ENCODE data around the gene CPNE1.
A peak's percentile ranks its signal among the peaks of the same experiment; 100 is the strongest.

Gene CPNE1

GRCh38 chr20:35644806-35645205, 19.9 kb downstream of the CPNE1 start:
- peak; percentile 6; the same call in 1 of the 3 replicates for ATAC-seq (ENCODE audit: low read depth)
- Histone ChIP-seq H3K9me3 (ENCODE audit: severe bottlenecking) (no peaks in the 10 kb centered on the region), H3K4me3 (ENCODE audit: severe bottlenecking) (no peak overlapping the region), H3K27me3 (ENCODE audit: insufficient read depth, poor library complexity, severe bottlenecking) (no peaks in the 10 kb centered on the region), H3K27ac (ENCODE audit: poor library complexity, severe bottlenecking) (no peak overlapping the region), H3K4me1 (ENCODE audit: insufficient read depth, poor library complexity, severe bottlenecking) (peaks cover 5% of the 10 kb centered on the region), H3K36me3 (ENCODE audit: low read depth) (peaks cover 48% of the 10 kb centered on the region)
- DNase-seq (ENCODE audit: low spot score) = no peak
- TF ChIP-seq, protein P1, sequence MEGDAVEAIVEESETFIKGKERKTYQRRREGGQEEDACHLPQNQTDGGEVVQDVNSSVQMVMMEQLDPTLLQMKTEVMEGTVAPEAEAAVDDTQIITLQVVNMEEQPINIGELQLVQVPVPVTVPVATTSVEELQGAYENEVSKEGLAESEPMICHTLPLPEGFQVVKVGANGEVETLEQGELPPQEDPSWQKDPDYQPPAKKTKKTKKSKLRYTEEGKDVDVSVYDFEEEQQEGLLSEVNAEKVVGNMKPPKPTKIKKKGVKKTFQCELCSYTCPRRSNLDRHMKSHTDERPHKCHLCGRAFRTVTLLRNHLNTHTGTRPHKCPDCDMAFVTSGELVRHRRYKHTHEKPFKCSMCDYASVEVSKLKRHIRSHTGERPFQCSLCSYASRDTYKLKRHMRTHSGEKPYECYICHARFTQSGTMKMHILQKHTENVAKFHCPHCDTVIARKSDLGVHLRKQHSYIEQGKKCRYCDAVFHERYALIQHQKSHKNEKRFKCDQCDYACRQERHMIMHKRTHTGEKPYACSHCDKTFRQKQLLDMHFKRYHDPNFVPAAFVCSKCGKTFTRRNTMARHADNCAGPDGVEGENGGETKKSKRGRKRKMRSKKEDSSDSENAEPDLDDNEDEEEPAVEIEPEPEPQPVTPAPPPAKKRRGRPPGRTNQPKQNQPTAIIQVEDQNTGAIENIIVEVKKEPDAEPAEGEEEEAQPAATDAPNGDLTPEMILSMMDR (IDR thresholded peaks at IDR 0.05; ENCODE audit: poor library complexity, severe bottlenecking) = no peak

DNA sequence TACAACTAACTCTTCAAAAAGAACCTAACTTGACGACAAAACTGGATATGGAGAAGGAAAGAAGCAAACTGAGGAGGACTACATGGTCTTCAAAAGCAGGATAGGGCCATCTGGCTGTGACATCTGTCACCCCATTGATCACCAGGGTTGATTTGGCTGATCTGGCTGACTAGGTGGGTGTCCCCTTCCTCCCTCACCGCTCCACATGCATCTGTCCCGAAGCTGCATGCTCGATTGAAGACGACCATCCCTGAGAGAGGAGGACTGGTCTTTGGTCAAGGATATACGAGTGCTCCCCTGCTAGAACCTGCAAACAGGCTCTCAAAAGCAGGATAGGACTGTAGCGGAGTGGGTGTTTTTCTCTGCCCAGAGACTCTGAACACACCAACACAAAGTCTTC, 21.7 kb downstream of the CPNE1 start:
- Histone ChIP-seq H3K4me3 (ENCODE audit: severe bottlenecking) (no peak overlapping the region), H3K27ac (ENCODE audit: poor library complexity, severe bottlenecking) (no peak overlapping the region), H3K27me3 (ENCODE audit: insufficient read depth, poor library complexity, severe bottlenecking) (no peaks in the 10 kb centered on the region), H3K36me3 (ENCODE audit: low read depth) (peaks cover 35% of the 10 kb centered on the region), H3K9me3 (ENCODE audit: severe bottlenecking) (no peaks in the 10 kb centered on the region), H3K4me1 (ENCODE audit: insufficient read depth, poor library complexity, severe bottlenecking) (peaks cover 5% of the 10 kb centered on the region)
- ATAC-seq (ENCODE audit: low read depth) (no peak), DNase-seq (ENCODE audit: low spot score) (no peak)
- TF ChIP-seq, protein P1 (IDR thresholded peaks at IDR 0.05; ENCODE audit: poor library complexity, severe bottlenecking) = no peak

DNA sequence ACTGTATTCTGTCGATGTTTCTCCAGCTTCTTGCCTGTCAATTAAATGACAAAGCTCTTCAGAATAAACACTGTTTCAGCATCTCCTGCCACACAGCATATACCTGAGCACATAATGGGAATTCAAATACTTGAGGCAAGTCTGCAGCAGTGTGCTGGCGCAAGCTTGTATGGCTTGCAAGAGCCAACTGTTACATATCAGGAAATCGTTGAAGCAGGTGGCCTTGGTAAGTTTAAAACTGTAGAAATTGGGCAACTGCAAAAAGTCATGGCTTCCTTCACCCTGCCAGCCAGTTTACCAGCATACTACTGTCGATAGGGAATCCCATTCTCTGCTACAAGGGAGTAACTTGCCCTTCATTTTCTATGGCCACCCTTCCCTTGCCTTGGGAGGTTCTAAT, 23.0 kb downstream of the CPNE1 start:
- DNase-seq (ENCODE audit: low spot score) = no peak
- Histone ChIP-seq H3K36me3 (ENCODE audit: low read depth) (peaks cover 40% of the 10 kb centered on the region), H3K4me1 (ENCODE audit: insufficient read depth, poor library complexity, severe bottlenecking) (peaks cover 5% of the 10 kb centered on the region), H3K27me3 (ENCODE audit: insufficient read depth, poor library complexity, severe bottlenecking) (no peaks in the 10 kb centered on the region), H3K27ac (ENCODE audit: poor library complexity, severe bottlenecking) (no peak overlapping the region), H3K4me3 (ENCODE audit: severe bottlenecking) (no peak overlapping the region), H3K9me3 (ENCODE audit: severe bottlenecking) (no peaks in the 10 kb centered on the region)
- TF ChIP-seq, protein P1 (IDR thresholded peaks at IDR 0.05; ENCODE audit: poor library complexity, severe bottlenecking) = no peak
- ATAC-seq (ENCODE audit: low read depth) = no peak

DNA sequence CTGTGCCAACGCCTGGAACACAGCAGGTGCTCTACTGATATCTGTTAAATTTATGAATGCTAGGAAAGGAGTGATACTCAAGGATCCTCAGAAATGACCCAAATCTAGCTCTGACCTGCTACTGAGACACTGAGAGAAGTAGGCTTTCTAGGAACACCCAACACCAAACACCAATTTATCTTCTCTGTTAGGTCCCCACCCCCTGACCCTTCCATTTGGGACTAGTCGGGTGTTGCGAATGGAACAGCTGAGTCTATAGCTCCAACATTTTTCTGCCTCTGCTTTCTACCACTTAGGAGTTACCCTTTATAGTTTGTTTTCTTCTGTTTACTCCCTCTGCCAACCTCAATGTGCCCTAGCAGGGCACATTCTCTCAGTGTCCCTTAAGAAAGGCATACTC, 24.0 kb downstream of the CPNE1 start:
- no peak overlapping the region for H3K27ac ChIP-seq (ENCODE audit: poor library complexity, severe bottlenecking)
- H3K36me3 ChIP-seq (ENCODE audit: low read depth) = peaks cover 45% of the 10 kb centered on the region
- H3K9me3 ChIP-seq (ENCODE audit: severe bottlenecking) = no peaks in the 10 kb centered on the region
- ATAC-seq (ENCODE audit: low read depth) (no peak), DNase-seq (ENCODE audit: low spot score) (no peak)
- TF ChIP-seq, protein P1 (IDR thresholded peaks at IDR 0.05; ENCODE audit: poor library complexity, severe bottlenecking) = no peak
- H3K27me3 ChIP-seq (ENCODE audit: insufficient read depth, poor library complexity, severe bottlenecking) = no peaks in the 10 kb centered on the region
- H3K4me3 ChIP-seq (ENCODE audit: severe bottlenecking) = no peak overlapping the region
- peaks cover 5% of the 10 kb centered on the region for H3K4me1 ChIP-seq (ENCODE audit: insufficient read depth, poor library complexity, severe bottlenecking)

DNA sequence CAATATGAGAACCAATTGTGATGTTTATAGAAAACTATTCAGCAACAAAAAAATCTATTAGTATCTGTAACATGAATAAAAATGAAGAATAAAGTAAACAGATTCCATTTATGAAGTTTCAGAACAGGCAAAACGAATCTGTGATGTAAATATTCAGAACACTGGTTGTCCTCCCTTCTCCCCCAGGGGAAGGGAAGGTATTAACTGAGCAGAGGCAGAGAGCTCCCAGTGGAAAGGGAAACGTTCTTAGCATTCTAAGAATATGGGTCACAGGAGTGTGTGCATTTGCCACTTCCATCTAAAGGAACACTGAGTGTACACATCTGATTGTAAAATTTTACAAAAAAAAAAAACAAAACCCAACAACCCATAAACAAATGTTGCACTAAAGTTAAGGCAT, 25.9 kb downstream of the CPNE1 start:
- Histone ChIP-seq H3K27me3 (ENCODE audit: insufficient read depth, poor library complexity, severe bottlenecking) (no peaks in the 10 kb centered on the region), H3K9me3 (ENCODE audit: severe bottlenecking) (no peaks in the 10 kb centered on the region), H3K4me3 (ENCODE audit: severe bottlenecking) (no peak overlapping the region), H3K27ac (ENCODE audit: poor library complexity, severe bottlenecking) (no peak overlapping the region), H3K36me3 (ENCODE audit: low read depth) (peaks cover 28% of the 10 kb centered on the region), H3K4me1 (ENCODE audit: insufficient read depth, poor library complexity, severe bottlenecking) (no peaks in the 10 kb centered on the region)
- ATAC-seq (ENCODE audit: low read depth) (no peak), DNase-seq (ENCODE audit: low spot score) (no peak)
- TF ChIP-seq, protein P1 (IDR thresholded peaks at IDR 0.05; ENCODE audit: poor library complexity, severe bottlenecking) = no peak

Measured in RWPE2 (cell line).